KMS-11 (cell line): Measurements from ENCODE around the gene ZNF155.
A peak's percentile ranks its signal among the peaks of the same experiment; 100 is the strongest.
"Not testable (repeated sequence)": the region's sequence is repeated elsewhere in the genome, so short reads cannot be mapped to it uniquely, and the experiment has no call there.

Experiments
- H2AFZ ChIP-seq: fragments of 200-600 bp; sonication (generic); 2 replicates; pipeline ENCODE4 v1.6.1; 2016; ENCODE audit warnings: antibody characterized with exemption, mixed run types, low read depth
- H3K27ac ChIP-seq: fragments of 200-600 bp; sonication (generic); 2 replicates; pipeline ENCODE4 v1.6.1; 2016; ENCODE audit warnings: mild to moderate bottlenecking, mixed run types
- H3K27me3 ChIP-seq: fragments of 200-600 bp; sonication (generic); 2 replicates; pipeline ENCODE4 v1.6.1; 2017; ENCODE audit warnings: mild to moderate bottlenecking, low read depth, mixed run types, moderate library complexity; ENCODE audit not compliant: insufficient read depth
- H3K36me3 ChIP-seq: fragments of 200-600 bp; sonication (generic); 2 replicates; pipeline ENCODE4 v1.6.1; 2017; ENCODE audit warnings: mild to moderate bottlenecking, mixed run types; ENCODE audit not compliant: insufficient read depth
- H3K4me1 ChIP-seq: fragments of 200-600 bp; sonication (generic); 2 replicates; pipeline ENCODE4 v1.6.1; 2016; ENCODE audit warnings: mild to moderate bottlenecking, low read depth, mixed run types; ENCODE audit not compliant: poor library complexity, severe bottlenecking
- H3K4me2 ChIP-seq: fragments of 200-600 bp; sonication (generic); 2 replicates; pipeline ENCODE4 v1.7.0; 2016; ENCODE audit warnings: mild to moderate bottlenecking, mixed run types
- H3K4me3 ChIP-seq: fragments of 200-600 bp; sonication (generic); IDR thresholded peaks from 2 replicates; pipeline ENCODE4 v1.6.1; 2017; ENCODE audit warnings: low read depth, low read length, mixed read lengths; ENCODE audit not compliant: insufficient read depth
- H3K79me2 ChIP-seq: fragments of 200-600 bp; sonication (generic); 2 replicates; pipeline ENCODE4 v1.6.1; 2016; ENCODE audit warnings: low read depth, mixed run types; ENCODE audit not compliant: insufficient read depth
- H3K9ac ChIP-seq: fragments of 200-600 bp; sonication (generic); 2 replicates; pipeline ENCODE4 v1.6.1; 2016; ENCODE audit warnings: mild to moderate bottlenecking, mixed run types
- H4K20me1 ChIP-seq: fragments of 200-600 bp; sonication (generic); 2 replicates; pipeline ENCODE4 v1.6.1; 2016; ENCODE audit warnings: mild to moderate bottlenecking, mixed run types; ENCODE audit not compliant: insufficient read depth
- TF ChIP-seq, protein P1 (sequence below): fragments of 200-600 bp; sonication (generic); conservative IDR thresholded peaks from 2 replicates; pipeline ENCODE4 v1.6.1; 2017; ENCODE audit warnings: low read depth, mild to moderate bottlenecking, antibody characterized with exemption, low read length, moderate library complexity, mixed read lengths

ZNF155 gene

DNA sequence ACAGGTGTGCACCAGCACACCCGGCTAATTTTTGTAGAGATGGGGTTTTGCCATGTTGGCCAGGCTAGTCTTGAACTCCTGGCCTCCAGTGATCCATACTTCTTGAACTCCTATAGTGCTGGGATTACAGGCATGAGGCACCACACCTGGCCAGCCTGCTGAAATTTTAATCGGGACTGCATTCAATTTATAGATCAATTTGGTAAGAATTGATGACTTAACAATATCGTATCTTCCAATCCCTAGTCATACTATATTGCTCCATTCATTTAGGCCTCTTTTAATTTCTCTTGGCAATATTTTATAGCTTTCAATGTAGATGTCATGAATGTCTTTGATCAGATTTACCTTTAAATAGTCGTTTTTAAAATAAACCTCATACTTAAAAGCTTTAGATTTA lies 43.3 kb upstream of the ZNF155 start:
- H3K79me2 ChIP-seq = no peaks in the 10 kb centered on the region
- H3K4me1 ChIP-seq = no peaks in the 10 kb centered on the region
- no peaks in the 10 kb centered on the region for H3K36me3 ChIP-seq
- no peaks in the 10 kb centered on the region for H4K20me1 ChIP-seq
- H3K27ac ChIP-seq = no peak overlapping the region
- TF ChIP-seq, protein P1, sequence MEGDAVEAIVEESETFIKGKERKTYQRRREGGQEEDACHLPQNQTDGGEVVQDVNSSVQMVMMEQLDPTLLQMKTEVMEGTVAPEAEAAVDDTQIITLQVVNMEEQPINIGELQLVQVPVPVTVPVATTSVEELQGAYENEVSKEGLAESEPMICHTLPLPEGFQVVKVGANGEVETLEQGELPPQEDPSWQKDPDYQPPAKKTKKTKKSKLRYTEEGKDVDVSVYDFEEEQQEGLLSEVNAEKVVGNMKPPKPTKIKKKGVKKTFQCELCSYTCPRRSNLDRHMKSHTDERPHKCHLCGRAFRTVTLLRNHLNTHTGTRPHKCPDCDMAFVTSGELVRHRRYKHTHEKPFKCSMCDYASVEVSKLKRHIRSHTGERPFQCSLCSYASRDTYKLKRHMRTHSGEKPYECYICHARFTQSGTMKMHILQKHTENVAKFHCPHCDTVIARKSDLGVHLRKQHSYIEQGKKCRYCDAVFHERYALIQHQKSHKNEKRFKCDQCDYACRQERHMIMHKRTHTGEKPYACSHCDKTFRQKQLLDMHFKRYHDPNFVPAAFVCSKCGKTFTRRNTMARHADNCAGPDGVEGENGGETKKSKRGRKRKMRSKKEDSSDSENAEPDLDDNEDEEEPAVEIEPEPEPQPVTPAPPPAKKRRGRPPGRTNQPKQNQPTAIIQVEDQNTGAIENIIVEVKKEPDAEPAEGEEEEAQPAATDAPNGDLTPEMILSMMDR = no peak
- no peak overlapping the region for H2AFZ ChIP-seq
- no peak overlapping the region for H3K4me3 ChIP-seq
- no peaks in the 10 kb centered on the region for H3K27me3 ChIP-seq
- no peak overlapping the region for H3K4me2 ChIP-seq
- H3K9ac ChIP-seq = no peak overlapping the region

DNA sequence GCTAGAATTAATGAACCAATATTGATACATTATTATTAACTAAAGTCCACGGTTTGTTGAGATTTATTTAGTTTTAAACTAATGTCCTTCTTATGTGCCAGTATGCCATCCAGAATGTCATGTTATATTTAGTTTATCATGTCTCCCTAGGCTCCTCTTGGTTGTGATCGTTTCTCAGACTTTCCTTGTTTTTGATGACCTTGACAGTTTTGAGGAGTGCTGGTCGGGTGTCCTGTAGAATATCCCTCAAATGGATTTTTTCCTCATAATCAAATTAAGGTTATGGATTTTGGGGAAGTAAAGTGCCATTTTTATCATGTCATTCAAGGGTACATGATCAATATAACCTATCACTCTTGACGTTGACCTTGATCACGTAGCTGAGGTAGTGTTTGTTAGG lies 42.8 kb upstream of the ZNF155 start:
- H3K4me3 ChIP-seq = no peak overlapping the region

DNA sequence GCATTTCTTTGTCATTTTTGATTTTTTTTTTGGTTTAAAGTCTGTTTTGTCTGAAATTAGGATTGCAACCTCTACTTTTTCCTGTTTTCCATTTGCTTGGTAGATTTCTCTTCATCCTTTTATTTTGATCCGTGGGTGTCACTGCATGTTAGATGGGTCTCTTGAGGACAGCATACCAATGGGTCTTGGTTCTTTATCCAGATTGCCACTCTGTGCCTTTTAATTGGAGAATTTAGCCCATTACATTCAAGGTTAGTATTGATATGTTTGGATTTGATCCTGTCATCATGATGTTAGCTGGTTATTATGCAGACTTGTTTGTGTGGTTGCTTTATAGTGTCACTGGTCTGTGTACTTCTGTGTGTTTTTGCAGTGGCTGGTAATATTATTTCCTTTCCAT lies 36.6 kb upstream of the ZNF155 start:
- H3K4me2 ChIP-seq, H2AFZ ChIP-seq, H3K27ac ChIP-seq, H4K20me1 ChIP-seq, H3K4me1 ChIP-seq, H3K4me3 ChIP-seq, H3K79me2 ChIP-seq, H3K9ac ChIP-seq, H3K27me3 ChIP-seq, H3K36me3 ChIP-seq: not testable (repeated sequence)

More for the DNA sequence above, 42.8 kb upstream of the ZNF155 start:
- Histone ChIP-seq H3K36me3 (no peaks in the 10 kb centered on the region), H3K27me3 (no peaks in the 10 kb centered on the region), H4K20me1 (no peaks in the 10 kb centered on the region), H3K9ac (no peak overlapping the region), H2AFZ (no peak overlapping the region), H3K4me2 (no peak overlapping the region), H3K27ac (no peak overlapping the region), H3K79me2 (no peaks in the 10 kb centered on the region), H3K4me1 (no peaks in the 10 kb centered on the region)
- TF ChIP-seq, protein P1 = no peak

DNA sequence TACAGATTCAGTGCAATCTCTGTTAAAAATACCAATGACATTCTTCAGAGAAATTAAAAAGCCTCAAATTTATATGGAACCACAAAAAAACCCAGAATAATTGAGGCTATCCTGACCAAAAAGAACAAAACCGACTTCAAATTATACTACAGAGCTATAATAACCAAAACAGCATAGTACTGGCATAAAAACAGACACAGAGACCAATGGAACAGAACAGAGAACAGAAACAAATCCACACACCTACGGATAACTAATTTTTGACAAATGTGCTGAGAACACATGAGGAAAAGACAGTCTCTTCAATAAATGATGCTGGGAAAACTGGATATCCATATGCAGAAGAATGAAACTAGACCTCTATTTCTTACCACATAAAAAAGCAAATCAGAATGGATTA lies 34.2 kb upstream of the ZNF155 start:
- H3K36me3 ChIP-seq, H3K9ac ChIP-seq, H3K79me2 ChIP-seq, H3K27me3 ChIP-seq, H4K20me1 ChIP-seq, H3K27ac ChIP-seq, H3K4me1 ChIP-seq, H3K4me3 ChIP-seq, H2AFZ ChIP-seq, H3K4me2 ChIP-seq: not testable (repeated sequence)

DNA sequence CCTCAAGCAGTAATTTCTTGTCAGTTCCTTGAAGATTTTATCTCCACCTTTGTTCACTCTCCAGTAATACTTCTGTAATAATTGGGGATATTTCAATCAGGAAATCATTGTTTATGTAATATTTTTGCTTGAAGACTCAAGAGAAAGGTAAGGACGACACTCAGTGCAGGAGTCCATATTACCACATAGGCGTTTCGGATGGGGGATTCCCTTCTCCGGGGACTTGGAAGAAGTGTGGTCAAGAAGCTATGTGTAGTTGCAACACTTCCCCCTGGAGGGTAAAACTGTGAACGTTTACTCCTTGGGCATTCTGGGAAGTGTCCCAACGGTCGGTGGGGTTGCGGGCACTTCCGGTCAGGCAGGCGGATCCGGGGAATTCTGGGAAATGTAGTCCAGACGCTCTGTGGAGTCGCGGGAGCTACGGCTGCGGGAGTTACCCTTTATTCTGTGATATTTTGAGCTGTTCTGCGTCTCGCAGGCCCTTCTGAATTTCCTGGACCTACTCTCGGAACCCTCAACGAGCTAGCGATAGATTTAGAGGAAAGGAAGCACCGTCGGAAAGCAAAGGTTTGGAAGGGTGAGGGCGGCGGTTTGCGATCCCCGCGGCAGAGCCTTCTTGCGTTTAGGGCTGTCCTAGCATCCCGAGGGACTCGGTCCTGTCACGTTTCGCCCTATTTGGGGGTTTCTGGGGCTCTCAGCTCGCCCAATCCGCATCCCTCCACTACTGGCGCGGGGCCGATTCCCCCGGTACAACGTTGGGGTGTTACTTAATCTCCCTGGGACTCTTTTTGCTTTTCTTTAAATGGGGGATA lies 32.9 kb upstream of the ZNF155 start, which contains the start of gene ZNF221:
ZNF221 (plus strand) TSS at position 395 of the 812 bp plus-strand sequence. CDS start 11,499 bp downstream, outside the sequence.
- Histone ChIP-seq H3K4me2 (no peak within 1 kb of the TSS), H3K27ac (no peak within 1 kb of the TSS), H3K4me3 (no peak within 1 kb of the TSS)

More for the DNA sequence above, 32.9 kb upstream of the ZNF155 start, which contains the start of gene ZNF221:
- TF ChIP-seq, protein P1 = no peak
- H2AFZ ChIP-seq = peak within 1 kb of the TSS; percentile 44; the same call in 1 of the 2 replicates
- H3K79me2 ChIP-seq = no peaks in the 10 kb centered on the region
- no peaks in the 10 kb centered on the region for H3K27me3 ChIP-seq
- no peaks in the 10 kb centered on the region for H3K4me1 ChIP-seq
- H3K36me3 ChIP-seq = no peaks in the 10 kb centered on the region
- no peak within 1 kb of the TSS for H3K9ac ChIP-seq
- H4K20me1 ChIP-seq = no peaks in the 10 kb centered on the region
